Muscle of leg (tissue), 11 donors: ENCODE measurements around the gene THRAP3. TPM values are rescaled to one million over a fixed set of nuclear protein-coding genes. Genes with fewer than 3 reads are reported as not detected.

Experiments used
- DNase-seq: peaks from one replicate; pipeline ENCODE4 v3.0.0; 2013
- H3K27ac ChIP-seq: one replicate; pipeline ENCODE4 v1.5.1; 2013; ENCODE audit warnings: mild to moderate bottlenecking, low read length, control low read depth
- H3K27me3 ChIP-seq: one replicate; pipeline ENCODE4 v1.6.1; 2013; ENCODE audit warnings: low read length; ENCODE audit not compliant: control insufficient read depth, insufficient read depth
- H3K36me3 ChIP-seq: one replicate; pipeline ENCODE4 v1.6.1; 2013; ENCODE audit warnings: low read length; ENCODE audit not compliant: control insufficient read depth, insufficient read depth
- H3K4me1 ChIP-seq: one replicate; pipeline ENCODE4 v1.6.1; 2013; ENCODE audit warnings: low read length; ENCODE audit not compliant: control insufficient read depth, insufficient read depth
- H3K4me3 ChIP-seq: one replicate; pipeline ENCODE4 v1.5.1; 2013; ENCODE audit warnings: low read length, control low read depth
- H3K9me3 ChIP-seq: replicated peaks from 2 replicates; pipeline ENCODE4 v1.6.1; 2013; ENCODE audit warnings: low read depth, low read length; ENCODE audit not compliant: control insufficient read depth
- WGBS: methylation state at CpG from one replicate; pipeline ENCODE4 v1.1.5; 2013; ENCODE audit warnings: missing lambda C conversion rate; ENCODE audit not compliant: insufficient coverage; 5-methylcytosine and 5-hydroxymethylcytosine counted together
- polyA plus RNA-seq, 8 donors: library from polyadenylated mRNA; unstranded; fragments of 120-200 nt; gene quantifications; one replicate each; pipeline versions ENCODE4 v1.2.1 to v1.2.3, GENCODE V29; 2013; ENCODE audit warnings: inconsistent platforms in 1 of 8, low replicate concordance in 1 of 8; ENCODE audit not compliant: insufficient read length in 8 of 8, insufficient read depth in 1 of 8
- total RNA-seq: library from RNA; stranded (reverse); fragments of 120-200 nt; gene quantifications from one replicate; pipeline ENCODE4 v1.2.4, GENCODE V29; 2013

The THRAP3 gene
- total and polyA plus RNA-seq, 9 donors, result 55.6 to 111 (median 91.2) TPM

- H3K27me3 ChIP-seq, result no peaks in the 10 kb centered on the region
- no CpG with 5 or more reads among the region's 5 CpGs for WGBS
- H3K27ac ChIP-seq, result no peak overlapping the region
- no peaks in the 10 kb centered on the region for H3K4me1 ChIP-seq
- no peak for DNase-seq
- H3K36me3 ChIP-seq, result peaks cover 22% of the 10 kb centered on the region
- H3K4me3 ChIP-seq, result no peak overlapping the region
- no peaks in the 10 kb centered on the region for H3K9me3 ChIP-seq
Observed at GRCh38 chr1:36273024-36273423, 48.8 kb downstream of the THRAP3 start.

- Histone ChIP-seq H3K4me1 (no peaks in the 10 kb centered on the region), H3K27ac (no peak overlapping the region)
- WGBS, result no CpG with 5 or more reads among the region's 1 CpG
Observed at GRCh38 chr1:36274201-36274600, 50.0 kb downstream of the THRAP3 start.

GRCh38 chr1:36276688-36277087 lies 52.4 kb downstream of the THRAP3 start:
- DNase-seq, result no peak
- peaks cover 2% of the 10 kb centered on the region for H3K4me1 ChIP-seq
- no peak overlapping the region for H3K4me3 ChIP-seq
- no CpG with 5 or more reads among the region's 6 CpGs for WGBS
- no peaks in the 10 kb centered on the region for H3K9me3 ChIP-seq
- H3K27me3 ChIP-seq, result no peaks in the 10 kb centered on the region
- peaks cover 14% of the 10 kb centered on the region for H3K36me3 ChIP-seq
- H3K27ac ChIP-seq, result no peak overlapping the region

More at GRCh38 chr1:36274201-36274600, 50.0 kb downstream of the THRAP3 start:
- H3K4me3 ChIP-seq, result no peak overlapping the region
- H3K27me3 ChIP-seq, result no peaks in the 10 kb centered on the region
- H3K9me3 ChIP-seq, result no peaks in the 10 kb centered on the region
- peaks cover 16% of the 10 kb centered on the region for H3K36me3 ChIP-seq
- DNase-seq, result no peak

- no CpG with 5 or more reads among the region's 2 CpGs for WGBS
- H3K9me3 ChIP-seq, result no peaks in the 10 kb centered on the region
- DNase-seq, result peak; percentile 31
- no peak overlapping the region for H3K4me3 ChIP-seq
- peaks cover 2% of the 10 kb centered on the region for H3K4me1 ChIP-seq
- peaks cover 6% of the 10 kb centered on the region for H3K36me3 ChIP-seq
- no peaks in the 10 kb centered on the region for H3K27me3 ChIP-seq
- H3K27ac ChIP-seq, result peak overlapping the region; percentile 80
Observed at GRCh38 chr1:36279110-36279788, 55.0 kb downstream of the THRAP3 start.

GRCh38 chr1:36279789-36280296 lies 55.6 kb downstream of the THRAP3 start:
- H3K27ac ChIP-seq, result peak overlapping the region; percentile 54
- no peak for DNase-seq
- H3K4me3 ChIP-seq, result no peak overlapping the region
- H3K27me3 ChIP-seq, result no peaks in the 10 kb centered on the region
- no peaks in the 10 kb centered on the region for H3K9me3 ChIP-seq
- H3K36me3 ChIP-seq, result peaks cover 8% of the 10 kb centered on the region
- peaks cover 4% of the 10 kb centered on the region for H3K4me1 ChIP-seq
- 60% methylated on average over 1 of the region's 7 CpGs for WGBS

- no peaks in the 10 kb centered on the region for H3K9me3 ChIP-seq
- H3K36me3 ChIP-seq, result peaks cover 27% of the 10 kb centered on the region
- WGBS, result no CpG with 5 or more reads among the region's 1 CpG
- no peak overlapping the region for H3K4me3 ChIP-seq
- no peak overlapping the region for H3K27ac ChIP-seq
- DNase-seq, result peak; percentile 50
- peaks cover 4% of the 10 kb centered on the region for H3K4me1 ChIP-seq
- H3K27me3 ChIP-seq, result no peaks in the 10 kb centered on the region
Observed at GRCh38 chr1:36284061-36284460, 59.8 kb downstream of the THRAP3 start.

- no peak for DNase-seq
- Histone ChIP-seq H3K27ac (no peak overlapping the region), H3K4me1 (peaks cover 4% of the 10 kb centered on the region), H3K9me3 (no peaks in the 10 kb centered on the region), H3K4me3 (no peak overlapping the region), H3K27me3 (no peaks in the 10 kb centered on the region), H3K36me3 (peaks cover 32% of the 10 kb centered on the region)
- WGBS, result no CpG with 5 or more reads among the region's 1 CpG
Observed at GRCh38 chr1:36284517-36284916, 60.3 kb downstream of the THRAP3 start.

GRCh38 chr1:36285443-36286101 lies 61.3 kb downstream of the THRAP3 start:
- DNase-seq, result peak; percentile 91
- H3K27ac ChIP-seq, result no peak overlapping the region
- peaks cover 40% of the 10 kb centered on the region for H3K36me3 ChIP-seq
- 100% methylated on average over 4 of the region's 7 CpGs for WGBS
- H3K9me3 ChIP-seq, result no peaks in the 10 kb centered on the region
- H3K4me3 ChIP-seq, result no peak overlapping the region
- no peaks in the 10 kb centered on the region for H3K27me3 ChIP-seq
- H3K4me1 ChIP-seq, result peaks cover 5% of the 10 kb centered on the region

- Histone ChIP-seq H3K4me1 (peaks cover 6% of the 10 kb centered on the region), H3K4me3 (no peak overlapping the region), H3K27me3 (no peaks in the 10 kb centered on the region), H3K27ac (no peak overlapping the region), H3K9me3 (no peaks in the 10 kb centered on the region), H3K36me3 (peaks cover 51% of the 10 kb centered on the region)
- DNase-seq, result no peak
- 95% methylated on average over 11 of the region's 13 CpGs for WGBS
Observed at GRCh38 chr1:36286802-36287201, 62.6 kb downstream of the THRAP3 start.

GRCh38 chr1:36287595-36287994 lies 63.4 kb downstream of the THRAP3 start:
- H3K36me3 ChIP-seq, result peaks cover 55% of the 10 kb centered on the region
- H3K27ac ChIP-seq, result no peak overlapping the region
- no peak for DNase-seq
- no peaks in the 10 kb centered on the region for H3K9me3 ChIP-seq
- 86% methylated on average over 4 of the region's 5 CpGs for WGBS
- H3K4me1 ChIP-seq, result peaks cover 6% of the 10 kb centered on the region
- H3K27me3 ChIP-seq, result no peaks in the 10 kb centered on the region
- H3K4me3 ChIP-seq, result no peak overlapping the region
